Measurements from ENCODE around the gene DDX6. TPM values are rescaled to one million over a fixed set of nuclear protein-coding genes. Genes with fewer than 3 reads are reported as not detected.
"Not testable (repeated sequence)": the region's sequence is repeated elsewhere in the genome, so short reads cannot be mapped to it uniquely, and the experiment has no call there.

The DDX6 gene
- total RNA-seq, 1 donor from 2014 or later = 134 TPM

GRCh38 chr11:118768690-118769089 lies 22.3 kb downstream of the DDX6 start:
- peaks cover 47% of the 10 kb centered on the region for H3K36me3 ChIP-seq
- H3K27ac ChIP-seq (replicated peaks) = no peak overlapping the region
- no peak for TF ChIP-seq CTCF (IDR thresholded peaks at IDR 0.05; ENCODE audit: borderline replicate concordance)
- no peaks in the 10 kb centered on the region for H3K27me3 ChIP-seq (ENCODE audit: low read depth)
- intact Hi-C loops (cut with micrococcal nuclease) = no loop called here
- DNase-seq = no peak
- peaks cover 71% of the 10 kb centered on the region for H3K4me1 ChIP-seq
- H3K4me3 ChIP-seq = no peak overlapping the region
- no peaks in the 10 kb centered on the region for H3K9me3 ChIP-seq (replicated peaks)

GRCh38 chr11:118766035-118766434 lies 24.9 kb downstream of the DDX6 start:
- H3K4me1 ChIP-seq = peaks cover 51% of the 10 kb centered on the region
- intact Hi-C loops (cut with micrococcal nuclease) = no loop called here

GRCh38 chr11:118765095-118765691 lies 25.8 kb downstream of the DDX6 start:
- H3K4me1 ChIP-seq = peaks cover 42% of the 10 kb centered on the region
- intact Hi-C loops (cut with micrococcal nuclease) = not testable (repeated sequence)

More at GRCh38 chr11:118766035-118766434, 24.9 kb downstream of the DDX6 start:
- TF ChIP-seq CTCF (IDR thresholded peaks at IDR 0.05; ENCODE audit: borderline replicate concordance) = no peak
- no peak for DNase-seq
- Histone ChIP-seq H3K4me3 (no peak overlapping the region), H3K27ac (replicated peaks) (no peak overlapping the region), H3K36me3 (peaks cover 64% of the 10 kb centered on the region), H3K9me3 (replicated peaks) (no peaks in the 10 kb centered on the region), H3K27me3 (ENCODE audit: low read depth) (no peaks in the 10 kb centered on the region)

GRCh38 chr11:118763041-118763440 lies 27.9 kb downstream of the DDX6 start:
- DNase-seq = no peak
- intact Hi-C loops (cut with micrococcal nuclease) = no loop called here
- Histone ChIP-seq H3K4me1 (peaks cover 25% of the 10 kb centered on the region), H3K4me3 (no peak overlapping the region), H3K9me3 (replicated peaks) (no peaks in the 10 kb centered on the region), H3K27me3 (ENCODE audit: low read depth) (no peaks in the 10 kb centered on the region), H3K36me3 (peaks cover 94% of the 10 kb centered on the region), H3K27ac (replicated peaks) (no peak overlapping the region)
- no peak for TF ChIP-seq CTCF (IDR thresholded peaks at IDR 0.05; ENCODE audit: borderline replicate concordance)

More at GRCh38 chr11:118765095-118765691, 25.8 kb downstream of the DDX6 start:
- DNase-seq; H3K9me3 ChIP-seq (replicated peaks); H3K27me3 ChIP-seq (ENCODE audit: low read depth); H3K4me3 ChIP-seq; H3K27ac ChIP-seq (replicated peaks): not testable (repeated sequence)
- H3K36me3 ChIP-seq = peaks cover 72% of the 10 kb centered on the region

GRCh38 chr11:118761981-118762380 lies 29.0 kb downstream of the DDX6 start:
- Histone ChIP-seq H3K4me1 (peaks cover 18% of the 10 kb centered on the region), H3K36me3 (peaks cover 100% of the 10 kb centered on the region)
- H3K9me3 ChIP-seq (replicated peaks); DNase-seq; H3K4me3 ChIP-seq; H3K27ac ChIP-seq (replicated peaks); H3K27me3 ChIP-seq (ENCODE audit: low read depth); intact Hi-C loops (cut with micrococcal nuclease): not testable (repeated sequence)

GRCh38 chr11:118757876-118758399 lies 33.0 kb downstream of the DDX6 start:
- H3K27me3 ChIP-seq (ENCODE audit: low read depth) = no peaks in the 10 kb centered on the region
- no peak overlapping the region for H3K4me3 ChIP-seq
- H3K36me3 ChIP-seq = peaks cover 100% of the 10 kb centered on the region
- intact Hi-C loops (cut with micrococcal nuclease) = no loop called here
- no peak for TF ChIP-seq CTCF (IDR thresholded peaks at IDR 0.05; ENCODE audit: borderline replicate concordance)
- H3K9me3 ChIP-seq (replicated peaks) = no peaks in the 10 kb centered on the region
- H3K4me1 ChIP-seq = peaks cover 9% of the 10 kb centered on the region
- DNase-seq = no peak
- H3K27ac ChIP-seq (replicated peaks) = no peak overlapping the region
